ENCODE results near the gene MORN1.

MORN1 gene

GRCh38 chr1:2347409-2347785 is 44.0 kb downstream of the MORN1 start:
- in situ Hi-C loops (cut with MboI; ENCODE audit: low pct_unique_long_range_greater_than_20kb, low sequenced_read_pairs, unreplicated experiment), result no loop called here
- no peak for DNase-seq (ENCODE audit: low spot score)
- no peak for TF ChIP-seq CTCF (IDR thresholded peaks at IDR 0.05; ENCODE audit: extremely low read depth, insufficient read depth, missing control alignments)

GRCh38 chr1:2346691-2347408 is 44.5 kb downstream of the MORN1 start:
- no peak for DNase-seq (ENCODE audit: low spot score)
- in situ Hi-C loops (cut with MboI; ENCODE audit: low pct_unique_long_range_greater_than_20kb, low sequenced_read_pairs, unreplicated experiment), result no loop called here
- TF ChIP-seq CTCF (IDR thresholded peaks at IDR 0.05; ENCODE audit: extremely low read depth, insufficient read depth, missing control alignments), result no peak

- no peak for TF ChIP-seq CTCF (IDR thresholded peaks at IDR 0.05; ENCODE audit: extremely low read depth, insufficient read depth, missing control alignments)
- no peak for DNase-seq (ENCODE audit: low spot score)
- in situ Hi-C loops (cut with MboI; ENCODE audit: low pct_unique_long_range_greater_than_20kb, low sequenced_read_pairs, unreplicated experiment), result no loop called here
Measured at GRCh38 chr1:2345297-2346075, 45.9 kb downstream of the MORN1 start.

GRCh38 chr1:2344744-2345296 is 46.5 kb downstream of the MORN1 start:
- in situ Hi-C loops (cut with MboI; ENCODE audit: low pct_unique_long_range_greater_than_20kb, low sequenced_read_pairs, unreplicated experiment), result no loop called here
- TF ChIP-seq CTCF (IDR thresholded peaks at IDR 0.05; ENCODE audit: extremely low read depth, insufficient read depth, missing control alignments), result no peak
- DNase-seq (ENCODE audit: low spot score), result no peak

- no peak for DNase-seq (ENCODE audit: low spot score)
- in situ Hi-C loops (cut with MboI; ENCODE audit: low pct_unique_long_range_greater_than_20kb, low sequenced_read_pairs, unreplicated experiment), result no loop called here
- TF ChIP-seq CTCF (IDR thresholded peaks at IDR 0.05; ENCODE audit: extremely low read depth, insufficient read depth, missing control alignments), result no peak
Measured at GRCh38 chr1:2344121-2344681, 47.2 kb downstream of the MORN1 start.

- DNase-seq (ENCODE audit: low spot score), result no peak
- in situ Hi-C loops (cut with MboI; ENCODE audit: low pct_unique_long_range_greater_than_20kb, low sequenced_read_pairs, unreplicated experiment), result no loop called here
- TF ChIP-seq CTCF (IDR thresholded peaks at IDR 0.05; ENCODE audit: extremely low read depth, insufficient read depth, missing control alignments), result no peak
Measured at GRCh38 chr1:2343023-2343935, 48.1 kb downstream of the MORN1 start.
